GM18511 (cell line): ENCODE results near the gene PCDHA7.
"Not testable (repeated sequence)": the region's sequence is repeated elsewhere in the genome, so short reads cannot be mapped to it uniquely, and the experiment has no call there.

Source experiments
- ATAC-seq: cut with Tn5 transposase; IDR thresholded peaks from one replicate; pipeline ENCODE4 v1.9.1; 2021; ENCODE audit warnings: mild to moderate bottlenecking, moderate library complexity; ENCODE audit not compliant: unreplicated experiment

PCDHA7 gene

GRCh38 chr5:140822969-140823368, 11.1 kb upstream of the PCDHA7 start:
- not testable (repeated sequence) for ATAC-seq

- ATAC-seq, result no peak
These were observed 10.6 kb upstream of the PCDHA7 start for GRCh38 chr5:140823475-140823874.

- no peak for ATAC-seq
These were observed 6.2 kb upstream of the PCDHA7 start, which contains the start of gene PCDHA6 for GRCh38 chr5:140827704-140828361. TSS of gene PCDHA6 (plus strand) at chr5:140827960. CDS start at chr5:140828092, 132 bp downstream.

GRCh38 chr5:140828362-140828737, 5.7 kb upstream of the PCDHA7 start:
- no peak for ATAC-seq

GRCh38 chr5:140829511-140830501, 4.3 kb upstream of the PCDHA7 start:
- ATAC-seq, result not testable (repeated sequence)

GRCh38 chr5:140834439-140835008, 455 bp downstream of the PCDHA7 start:
- ATAC-seq, result not testable (repeated sequence)

GRCh38 chr5:140835622-140836510, 1.8 kb downstream of the PCDHA7 start:
- ATAC-seq, result no peak

GRCh38 chr5:140840978-140841962, 7.2 kb downstream of the PCDHA7 start, which contains the start of gene PCDHA8:
TSS of gene PCDHA8 (plus strand) at chr5:140841187. CDS start at chr5:140841322, 135 bp downstream.
- ATAC-seq, result no peak

GRCh38 chr5:140842798-140843733, 9.0 kb downstream of the PCDHA7 start:
- no peak for ATAC-seq

GRCh38 chr5:140848139-140849102, 14.4 kb downstream of the PCDHA7 start, which contains the start of gene PCDHA9:
TSS of gene PCDHA9 (plus strand) at chr5:140848382. CDS start at chr5:140848496, 114 bp downstream.
- ATAC-seq, result not testable (repeated sequence)

GRCh38 chr5:140849831-140850634, 16.0 kb downstream of the PCDHA7 start:
- ATAC-seq, result not testable (repeated sequence)

GRCh38 chr5:140855772-140856674, 22.0 kb downstream of the PCDHA7 start, which contains the start of gene PCDHA10:
TSS of gene PCDHA10 (plus strand) at chr5:140855897. CDS start at chr5:140856049, 152 bp downstream.
- no peak for ATAC-seq

GRCh38 chr5:140857177-140857986, 23.3 kb downstream of the PCDHA7 start:
- no peak for ATAC-seq

- no peak for ATAC-seq
These were observed 23.8 kb downstream of the PCDHA7 start for GRCh38 chr5:140857987-140858240.
